Measurements from ENCODE around the gene CERCAM. TPM values are rescaled to one million over a fixed set of nuclear protein-coding genes. Genes with fewer than 3 reads are reported as not detected.
"Not testable (repeated sequence)": the region's sequence is repeated elsewhere in the genome, so short reads cannot be mapped to it uniquely, and the experiment has no call there.

CERCAM gene
- total RNA-seq, 4 donors from 2014 or later, result 4.5 to 19.7 (median 7.8) TPM

GRCh38 chr9:128439273-128439672, 18.6 kb downstream of the CERCAM start:
- H3K4me1 ChIP-seq, result no peaks in the 10 kb centered on the region
- no peaks in the 10 kb centered on the region for H3K27me3 ChIP-seq
- no peak overlapping the region for H3K4me3 ChIP-seq
- no peaks in the 10 kb centered on the region for H3K36me3 ChIP-seq
- in situ Hi-C loops (cut with MboI; ENCODE audit: low pct_ligation_motif_present in 1 of 4, low pct_unique_long_range_greater_than_20kb in 1 of 4, low sequenced_read_pairs in 3 of 4) (no loop called here), intact Hi-C loops (cut with DNase I; ENCODE audit: low total_unique reads) (no loop called here)
- no peak overlapping the region for H3K27ac ChIP-seq
- H3K9me3 ChIP-seq, result no peaks in the 10 kb centered on the region
- 85 to 89% methylated on average over 4 to 7 of the region's 7 CpGs for WGBS, 2 donors (ENCODE audit: low coverage in 1 of 2)
- DNase-seq, result no peak
- TF ChIP-seq EP300 (IDR thresholded peaks at IDR 0.05; ENCODE audit: low read depth), result no peak
- TF ChIP-seq POLR2AphosphoS5 (IDR thresholded peaks at IDR 0.05), result no peak
- no peak for TF ChIP-seq CTCF (IDR thresholded peaks at IDR 0.05)
- no peak for TF ChIP-seq POLR2A (IDR thresholded peaks at IDR 0.05)

DNA sequence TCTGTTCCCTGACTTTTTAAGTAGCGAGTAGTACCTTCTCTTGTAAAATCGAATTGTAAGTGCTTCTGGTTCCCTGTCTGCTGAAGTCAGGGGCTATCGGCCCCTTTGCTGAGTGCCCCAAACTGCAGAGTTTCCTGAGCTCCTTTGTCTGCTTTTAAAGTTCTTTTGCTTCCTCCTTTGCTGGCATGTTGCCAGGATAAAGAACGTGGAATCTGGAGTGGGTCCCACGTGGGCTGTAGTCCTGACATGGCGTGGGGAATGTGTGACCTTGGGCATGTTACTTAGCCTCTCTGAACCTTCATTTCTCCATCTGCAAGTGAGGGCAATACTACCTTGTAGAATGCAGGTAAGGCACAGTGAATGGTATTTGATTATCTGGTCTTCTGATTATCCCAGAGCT, 21.5 kb downstream of the CERCAM start:
- TF ChIP-seq POLR2A (IDR thresholded peaks at IDR 0.05) (no peak), POLR2AphosphoS5 (IDR thresholded peaks at IDR 0.05) (no peak), EP300 (IDR thresholded peaks at IDR 0.05; ENCODE audit: low read depth) (no peak), CTCF (IDR thresholded peaks at IDR 0.05) (no peak)
- Histone ChIP-seq H3K27ac (no peak overlapping the region), H3K4me1 (no peaks in the 10 kb centered on the region), H3K9me3 (no peaks in the 10 kb centered on the region), H3K4me3 (no peak overlapping the region), H3K27me3 (no peaks in the 10 kb centered on the region), H3K36me3 (no peaks in the 10 kb centered on the region)
- WGBS, 2 donors (ENCODE audit: low coverage in 1 of 2), result 48 to 49% methylated on average over 6 of the region's 6 CpGs
- in situ Hi-C loops (cut with MboI; ENCODE audit: low pct_ligation_motif_present in 1 of 4, low pct_unique_long_range_greater_than_20kb in 1 of 4, low sequenced_read_pairs in 3 of 4) (no loop called here), intact Hi-C loops (cut with DNase I; ENCODE audit: low total_unique reads) (no loop called here)
- no peak for DNase-seq

GRCh38 chr9:128446505-128446904, 25.8 kb downstream of the CERCAM start:
- H3K4me1 ChIP-seq; intact Hi-C loops (cut with DNase I; ENCODE audit: low total_unique reads): not testable (repeated sequence)
- WGBS, 2 donors (ENCODE audit: low coverage in 1 of 2), result 88 to 90% methylated on average over 4 to 5 of the region's 5 CpGs

GRCh38 chr9:128448746-128449145, 28.1 kb downstream of the CERCAM start:
- Histone ChIP-seq H3K4me3 (no peak overlapping the region), H3K27ac (no peak overlapping the region), H3K27me3 (no peaks in the 10 kb centered on the region), H3K9me3 (no peaks in the 10 kb centered on the region), H3K4me1 (no peaks in the 10 kb centered on the region), H3K36me3 (no peaks in the 10 kb centered on the region)
- 89 to 100% methylated on average over 2 of the region's 2 CpGs for WGBS, 2 donors (ENCODE audit: low coverage in 1 of 2)
- no peak for DNase-seq
- TF ChIP-seq POLR2A (IDR thresholded peaks at IDR 0.05) (no peak), CTCF (IDR thresholded peaks at IDR 0.05) (no peak), POLR2AphosphoS5 (IDR thresholded peaks at IDR 0.05) (no peak), EP300 (IDR thresholded peaks at IDR 0.05; ENCODE audit: low read depth) (no peak)
- intact Hi-C loops (cut with DNase I; ENCODE audit: low total_unique reads), result no loop called here
- in situ Hi-C loops (cut with MboI; ENCODE audit: low pct_ligation_motif_present in 1 of 4, low pct_unique_long_range_greater_than_20kb in 1 of 4, low sequenced_read_pairs in 3 of 4), result no loop called here

More at GRCh38 chr9:128446505-128446904, 25.8 kb downstream of the CERCAM start:
- H3K27ac ChIP-seq; DNase-seq; H3K4me3 ChIP-seq; H3K36me3 ChIP-seq; in situ Hi-C loops (cut with MboI; ENCODE audit: low pct_ligation_motif_present in 1 of 4, low pct_unique_long_range_greater_than_20kb in 1 of 4, low sequenced_read_pairs in 3 of 4); H3K27me3 ChIP-seq; H3K9me3 ChIP-seq: not testable (repeated sequence)

- no peak overlapping the region for H3K4me3 ChIP-seq
- WGBS, 2 donors (ENCODE audit: low coverage in 1 of 2), result 80 to 89% methylated on average over 2 to 14 of the region's 14 CpGs
- H3K9me3 ChIP-seq, result no peaks in the 10 kb centered on the region
- no peak overlapping the region for H3K27ac ChIP-seq
- no peak for DNase-seq
- in situ Hi-C loops (cut with MboI; ENCODE audit: low pct_ligation_motif_present in 1 of 4, low pct_unique_long_range_greater_than_20kb in 1 of 4, low sequenced_read_pairs in 3 of 4), result no loop called here
- TF ChIP-seq POLR2A (IDR thresholded peaks at IDR 0.05), result no peak
- TF ChIP-seq CTCF (IDR thresholded peaks at IDR 0.05), result no peak
- TF ChIP-seq EP300 (IDR thresholded peaks at IDR 0.05; ENCODE audit: low read depth), result no peak
- peaks cover 0 to 11% (median 9%) of the 10 kb centered on the region in 4 donors for H3K4me1 ChIP-seq
- no peaks in the 10 kb centered on the region for H3K27me3 ChIP-seq
- intact Hi-C loops (cut with DNase I; ENCODE audit: low total_unique reads), result no loop called here
- peaks cover 0 to 6% (median under 1%) of the 10 kb centered on the region in 4 donors for H3K36me3 ChIP-seq
Measured at GRCh38 chr9:128454991-128455390, 34.3 kb downstream of the CERCAM start.
